Activated CD4-positive, CD25-positive, alpha-beta regulatory T cell treated with anti-CD3 and anti-CD28 coated beads, Interleukin-2, amount 50 U/mL, for 72 hours (primary cell): Measurements from ENCODE around the gene C17orf75.
"Not testable (repeated sequence)": the region's sequence is repeated elsewhere in the genome, so short reads cannot be mapped to it uniquely, and the experiment has no call there.

Source experiments
- DNase-seq: peaks from one replicate; pipeline ENCODE4 v3.0.0; 2021

C17orf75 gene

GRCh38 chr17:32342603-32343325 lies 791 bp upstream of the C17orf75 start:
- DNase-seq, result no peak

DNA sequence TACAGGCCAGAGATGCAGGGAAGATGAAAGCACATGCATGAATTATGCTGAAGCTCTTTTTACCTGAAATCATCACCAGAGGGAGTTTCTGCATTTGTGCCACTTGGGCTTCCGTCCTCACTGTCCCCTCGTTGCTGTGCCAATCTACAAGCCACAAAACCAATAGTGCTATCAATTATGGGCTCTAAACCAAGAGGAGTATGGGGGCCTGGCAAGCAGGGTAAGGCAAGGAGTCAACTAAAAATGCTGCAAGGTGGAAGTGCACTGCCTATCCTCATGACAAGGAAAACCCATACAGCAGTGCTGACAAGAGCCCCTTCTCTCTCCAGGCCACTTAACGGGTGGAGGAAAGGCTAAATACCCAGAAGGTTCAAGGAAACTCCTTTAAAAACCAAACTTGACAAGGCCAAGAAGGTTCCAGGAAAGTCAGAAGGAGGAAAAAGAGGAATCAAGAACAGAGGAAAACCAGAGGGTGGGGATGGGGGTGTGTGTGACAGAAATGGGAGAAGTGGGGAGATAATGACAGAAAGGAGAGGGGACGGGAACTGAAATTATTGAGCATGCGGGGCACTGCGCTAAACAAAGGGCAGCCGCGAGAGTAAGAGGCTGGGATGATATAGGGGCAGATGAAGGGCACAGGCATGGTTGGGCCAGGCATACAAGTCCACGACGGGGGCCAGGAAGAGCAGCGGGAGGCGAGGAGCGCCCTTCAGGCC lies 674 bp downstream of the C17orf75 start:
- peak; percentile 41 for DNase-seq

GRCh38 chr17:32335687-32336086 lies 6.3 kb downstream of the C17orf75 start:
- DNase-seq, result no peak

DNA sequence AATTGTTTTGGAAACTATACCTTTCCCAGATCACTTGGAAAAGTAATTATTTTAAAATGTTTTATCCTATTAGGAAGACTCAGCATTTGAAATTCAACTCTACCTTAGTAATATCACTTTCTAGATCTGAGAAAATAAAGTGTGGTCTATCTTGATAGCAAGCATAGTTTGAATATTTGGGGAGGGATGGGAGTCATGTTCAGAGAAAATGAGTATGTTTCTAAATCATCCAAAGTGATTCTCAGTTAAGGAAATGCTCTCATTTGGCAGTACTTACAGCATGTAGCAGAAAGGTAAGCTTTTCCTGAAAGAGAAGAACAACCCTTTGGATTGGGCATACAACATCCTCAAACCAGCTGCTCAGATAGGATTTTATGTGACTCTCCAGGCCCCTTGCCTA lies 6.9 kb downstream of the C17orf75 start:
- DNase-seq, result no peak

DNA sequence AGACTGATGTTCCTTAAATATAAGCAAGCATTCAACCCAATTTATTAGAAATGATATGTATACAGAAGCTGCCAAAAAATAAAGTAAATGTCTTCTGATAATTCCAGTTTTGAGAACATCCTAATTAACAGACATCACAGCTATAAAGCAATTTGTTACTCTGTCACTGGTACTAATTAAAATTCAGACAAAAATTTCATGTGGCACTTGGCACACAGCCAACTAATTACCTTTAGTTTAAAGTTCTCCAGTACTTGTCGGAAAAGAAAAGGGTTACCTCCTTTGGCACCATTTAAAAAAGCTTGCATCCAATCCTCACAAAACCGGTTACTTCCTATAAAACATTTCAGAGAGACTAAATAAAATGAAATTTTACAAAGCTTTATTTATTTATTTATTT lies 8.8 kb downstream of the C17orf75 start:
- DNase-seq, result no peak

- DNase-seq, result no peak
Measured at GRCh38 chr17:32331243-32332040, 10.5 kb downstream of the C17orf75 start.

- DNase-seq, result no peak
Measured at GRCh38 chr17:32330147-32330546, 11.8 kb downstream of the C17orf75 start.

GRCh38 chr17:32327911-32328310 lies 14.1 kb downstream of the C17orf75 start:
- no peak for DNase-seq

DNA sequence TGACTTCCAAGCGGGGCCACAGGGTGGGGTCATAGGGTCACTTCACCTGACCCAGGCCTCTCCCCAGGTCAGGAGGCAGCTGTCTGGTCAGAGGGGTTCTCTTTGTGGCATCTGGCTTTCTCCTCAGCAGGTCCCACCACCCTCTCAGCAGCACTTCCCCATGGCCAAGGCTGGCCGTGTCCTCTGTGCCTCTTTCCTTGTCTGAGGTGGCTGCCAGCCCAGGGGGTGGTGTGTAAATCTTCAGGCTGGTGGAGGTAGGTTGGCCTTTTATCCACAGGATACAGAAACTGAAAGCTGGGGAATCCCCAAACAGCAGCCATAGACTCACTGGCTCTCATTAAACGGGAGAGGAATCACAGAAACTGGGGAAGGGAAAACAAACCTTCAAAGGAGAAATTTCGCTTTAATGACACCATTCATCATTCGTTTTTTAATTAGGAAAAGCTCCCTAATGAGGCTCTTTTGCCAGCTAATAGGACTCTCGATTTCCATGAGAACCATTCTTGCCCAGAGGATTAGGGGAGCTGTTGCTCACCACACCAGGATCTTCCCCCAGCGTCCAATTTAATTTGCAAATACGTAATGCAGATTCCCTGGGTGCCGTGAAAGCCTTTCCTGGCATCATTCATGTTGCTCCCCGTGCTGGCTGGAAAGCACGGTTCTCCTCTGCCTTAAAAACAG lies 18.0 kb downstream of the C17orf75 start:
- no peak for DNase-seq

- no peak for DNase-seq
Measured at GRCh38 chr17:32323046-32323445, 18.9 kb downstream of the C17orf75 start.

DNA sequence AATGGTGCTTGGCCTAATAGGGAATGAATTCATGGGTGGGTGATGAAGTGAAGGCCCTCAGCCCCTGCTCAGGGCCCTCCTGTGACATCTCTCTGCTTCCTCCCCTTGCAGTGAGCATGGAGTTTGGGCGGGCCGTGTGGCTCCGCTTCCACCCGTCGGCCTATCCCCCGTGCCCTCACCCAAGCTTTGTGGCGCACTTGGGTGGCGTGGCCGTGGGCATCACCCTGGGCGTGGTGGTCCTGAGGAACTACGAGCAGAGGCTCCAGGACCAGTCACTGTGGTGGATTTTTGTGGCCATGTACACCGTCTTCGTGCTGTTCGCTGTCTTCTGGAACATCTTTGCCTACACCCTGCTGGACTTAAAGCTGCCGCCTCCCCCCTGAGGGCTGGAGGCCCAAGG lies 21.1 kb downstream of the C17orf75 start:
- DNase-seq, result no peak

- not testable (repeated sequence) for DNase-seq
Measured at GRCh38 chr17:32320080-32320479, 21.9 kb downstream of the C17orf75 start.

- peak; percentile 83 for DNase-seq
Measured at GRCh38 chr17:32319548-32319905, 22.4 kb downstream of the C17orf75 start.

- no peak for DNase-seq
Measured at GRCh38 chr17:32318071-32318470, 23.9 kb downstream of the C17orf75 start.

- DNase-seq, result no peak
Measured at GRCh38 chr17:32317353-32317752, 24.6 kb downstream of the C17orf75 start.

GRCh38 chr17:32316653-32317052 lies 25.3 kb downstream of the C17orf75 start:
- DNase-seq, result not testable (repeated sequence)

DNA sequence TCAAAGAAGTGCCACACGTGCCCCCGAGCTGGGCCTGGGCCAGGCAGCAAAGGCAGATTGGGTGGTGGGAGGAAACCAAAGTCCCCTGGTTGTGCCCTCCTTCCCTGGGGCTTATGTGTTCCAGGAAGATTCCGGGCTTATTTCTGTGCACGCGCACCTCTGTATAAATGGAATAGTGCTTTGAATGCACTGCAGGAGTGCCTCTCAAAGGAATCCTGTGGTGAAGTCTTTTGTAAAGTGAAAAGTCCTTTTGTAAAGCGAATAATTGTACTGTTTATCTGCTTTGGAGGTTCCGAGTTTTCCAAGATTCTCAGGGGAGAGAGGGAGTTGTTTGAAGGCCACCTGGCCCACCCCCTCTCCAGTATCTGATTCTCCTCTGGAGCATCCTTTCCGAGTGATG lies 26.8 kb downstream of the C17orf75 start:
- no peak for DNase-seq

DNA sequence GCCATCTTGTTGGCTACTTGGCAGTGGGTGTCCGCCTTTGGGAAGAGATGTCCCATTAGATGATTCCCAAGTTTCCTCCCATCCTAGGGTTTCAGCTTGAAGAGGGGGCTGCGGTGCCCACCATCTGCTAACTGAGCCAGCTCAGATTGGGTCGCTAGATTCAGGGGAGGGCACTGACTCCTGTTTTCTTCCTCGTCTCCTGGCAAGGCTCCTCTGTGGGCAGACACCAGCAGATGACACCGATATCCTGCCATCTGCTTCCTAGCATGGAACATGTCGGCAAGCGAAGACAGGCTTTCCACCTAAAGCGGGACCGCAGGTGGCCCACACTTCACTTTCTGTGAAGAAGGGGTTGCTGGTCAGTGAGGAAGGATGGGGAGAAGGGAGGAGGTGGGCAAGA lies 27.3 kb downstream of the C17orf75 start:
- DNase-seq, result no peak

DNA sequence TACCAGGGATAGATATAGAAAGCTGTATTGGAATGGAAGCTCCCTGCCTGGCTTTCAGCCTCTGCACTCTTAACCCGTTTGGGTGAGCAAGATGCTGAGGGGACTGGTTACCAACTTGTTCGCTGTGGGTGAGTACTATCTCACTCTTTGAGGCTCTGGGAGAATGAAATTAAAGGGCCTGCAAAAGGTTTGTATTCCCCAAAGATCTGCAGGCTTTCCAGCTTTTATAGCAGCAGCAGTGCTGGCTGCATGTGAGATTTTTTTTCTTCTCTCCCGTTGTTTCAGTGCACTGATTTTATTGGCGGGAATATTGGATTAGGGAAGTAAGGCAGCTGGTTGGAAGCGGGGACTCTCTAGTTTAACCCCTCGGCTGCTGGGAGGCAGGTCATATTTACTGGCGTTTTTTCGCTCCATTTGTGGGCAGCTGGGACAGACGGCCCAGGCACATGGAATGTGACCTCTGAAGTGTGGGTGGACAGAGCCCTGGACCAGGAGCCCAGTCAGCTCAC lies 30.9 kb downstream of the C17orf75 start:
- no peak for DNase-seq

- DNase-seq, result no peak
Measured at GRCh38 chr17:32307658-32308057, 34.3 kb downstream of the C17orf75 start.

GRCh38 chr17:32305049-32305448 lies 36.9 kb downstream of the C17orf75 start:
- no peak for DNase-seq

- DNase-seq, result no peak
Measured at GRCh38 chr17:32303781-32304288, 38.1 kb downstream of the C17orf75 start.
